Measurements from ENCODE around the gene GOLGA6C. TPM values are rescaled to one million over a fixed set of nuclear protein-coding genes. Genes with fewer than 3 reads are reported as not detected.

Gene GOLGA6C
- total and polyA plus RNA-seq, 10 of the 15 experiments (the other 5 are each of a cell fraction or from before 2014, with no cell fraction given): not detected

GRCh38 chr15:75234191-75234810 lies 23.8 kb upstream of the GOLGA6C start:
- no peak overlapping the region for H3K27ac ChIP-seq (ENCODE audit: control insufficient read depth, insufficient read depth)
- no peaks in the 10 kb centered on the region for H3K9me3 ChIP-seq (replicated peaks; ENCODE audit: control insufficient read depth, insufficient read depth, low read length)
- no peak overlapping the region for H3K9ac ChIP-seq (ENCODE audit: control insufficient read depth, insufficient read depth, low read length)
- no peaks in the 10 kb centered on the region for H3K4me1 ChIP-seq (ENCODE audit: control insufficient read depth, insufficient read depth, low read length)
- FAIRE-seq: no peak
- no peak for DNase-seq (ENCODE audit: low read depth, low spot score)
- RAD21 ChIA-PET (ENCODE audit: unreplicated experiment): no interaction called here
- H3K27me3 ChIP-seq (replicated peaks in 1 of 2; ENCODE audit: control insufficient read depth in 2 of 2, insufficient read depth in 2 of 2, low read length in 1 of 2): peaks cover 0 to 2% of the 10 kb centered on the region in 2 experiments; a peak in 1 of 4 replicates
- in situ Hi-C loops (cut with MboI) (no loop called here), intact Hi-C loops (cut with micrococcal nuclease; ENCODE audit: unreplicated experiment) (no loop called here)
- H3K79me2 ChIP-seq (ENCODE audit: control insufficient read depth, insufficient read depth, low read length): no peaks in the 10 kb centered on the region
- POLR2A ChIA-PET: no interaction called here
- TF ChIP-seq, protein P1, sequence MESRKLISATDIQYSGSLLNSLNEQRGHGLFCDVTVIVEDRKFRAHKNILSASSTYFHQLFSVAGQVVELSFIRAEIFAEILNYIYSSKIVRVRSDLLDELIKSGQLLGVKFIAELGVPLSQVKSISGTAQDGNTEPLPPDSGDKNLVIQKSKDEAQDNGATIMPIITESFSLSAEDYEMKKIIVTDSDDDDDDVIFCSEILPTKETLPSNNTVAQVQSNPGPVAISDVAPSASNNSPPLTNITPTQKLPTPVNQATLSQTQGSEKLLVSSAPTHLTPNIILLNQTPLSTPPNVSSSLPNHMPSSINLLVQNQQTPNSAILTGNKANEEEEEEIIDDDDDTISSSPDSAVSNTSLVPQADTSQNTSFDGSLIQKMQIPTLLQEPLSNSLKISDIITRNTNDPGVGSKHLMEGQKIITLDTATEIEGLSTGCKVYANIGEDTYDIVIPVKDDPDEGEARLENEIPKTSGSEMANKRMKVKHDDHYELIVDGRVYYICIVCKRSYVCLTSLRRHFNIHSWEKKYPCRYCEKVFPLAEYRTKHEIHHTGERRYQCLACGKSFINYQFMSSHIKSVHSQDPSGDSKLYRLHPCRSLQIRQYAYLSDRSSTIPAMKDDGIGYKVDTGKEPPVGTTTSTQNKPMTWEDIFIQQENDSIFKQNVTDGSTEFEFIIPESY (IDR thresholded peaks at IDR 0.05): no peak
- no peak for TF ChIP-seq NFIC (IDR thresholded peaks at IDR 0.05; ENCODE audit: low read depth, low read length)
- TF ChIP-seq YBX1 (IDR thresholded peaks at IDR 0.05): no peak
- no peak for TF ChIP-seq MAX (IDR thresholded peaks at IDR 0.05; ENCODE audit: low read depth, low read length)
- no peak for TF ChIP-seq MXI1 (IDR thresholded peaks at IDR 0.05; ENCODE audit: low read depth, low read length)
- TF ChIP-seq NR2F1 (conservative IDR thresholded peaks at IDR 0.05): no peak
- no peak for TF ChIP-seq SUZ12 (IDR thresholded peaks at IDR 0.05; ENCODE audit: unreplicated experiment)
- no peak for TF ChIP-seq BMI1 (IDR thresholded peaks at IDR 0.05; ENCODE audit: borderline replicate concordance)
- TF ChIP-seq JUNB (IDR thresholded peaks at IDR 0.05): no peak
- TF ChIP-seq KLF5 (IDR thresholded peaks at IDR 0.05; ENCODE audit: partially characterized antibody): no peak
- no peaks in the 10 kb centered on the region for H3K36me3 ChIP-seq (ENCODE audit: control insufficient read depth in 2 of 2, insufficient read depth in 2 of 2, low read length in 1 of 2)
- H2AFZ ChIP-seq (ENCODE audit: control insufficient read depth, low read depth, low read length): no peak overlapping the region
- BruUV-seq (replicated peaks): no TSS peak
- no peak for ATAC-seq
- H4K20me1 ChIP-seq (ENCODE audit: control insufficient read depth, insufficient read depth): no peaks in the 10 kb centered on the region
- CTCF ChIA-PET: no interaction called here
- no peak overlapping the region for H3K4me3 ChIP-seq
- H3K4me2 ChIP-seq (ENCODE audit: control insufficient read depth, insufficient read depth): no peak overlapping the region
- SMC1A ChIA-PET (ENCODE audit: uncharacterized antibody, unreplicated experiment): no interaction called here
- WGBS (ENCODE audit: insufficient coverage, insufficient replicate concordance, low lambda C conversion rate, missing lambda C conversion rate): 5% methylated on average over 5 of the region's 5 CpGs
